HG02885 (cell line): ENCODE results near the gene TRIM29.
"Not testable (repeated sequence)": the region's sequence is repeated elsewhere in the genome, so short reads cannot be mapped to it uniquely, and the experiment has no call there.

Experiments used
- ATAC-seq: cut with Tn5 transposase; IDR thresholded peaks from one replicate; pipeline ENCODE4 v1.9.1; 2021; ENCODE audit warnings: mild to moderate bottlenecking; ENCODE audit not compliant: unreplicated experiment, poor library complexity

TRIM29 gene

DNA sequence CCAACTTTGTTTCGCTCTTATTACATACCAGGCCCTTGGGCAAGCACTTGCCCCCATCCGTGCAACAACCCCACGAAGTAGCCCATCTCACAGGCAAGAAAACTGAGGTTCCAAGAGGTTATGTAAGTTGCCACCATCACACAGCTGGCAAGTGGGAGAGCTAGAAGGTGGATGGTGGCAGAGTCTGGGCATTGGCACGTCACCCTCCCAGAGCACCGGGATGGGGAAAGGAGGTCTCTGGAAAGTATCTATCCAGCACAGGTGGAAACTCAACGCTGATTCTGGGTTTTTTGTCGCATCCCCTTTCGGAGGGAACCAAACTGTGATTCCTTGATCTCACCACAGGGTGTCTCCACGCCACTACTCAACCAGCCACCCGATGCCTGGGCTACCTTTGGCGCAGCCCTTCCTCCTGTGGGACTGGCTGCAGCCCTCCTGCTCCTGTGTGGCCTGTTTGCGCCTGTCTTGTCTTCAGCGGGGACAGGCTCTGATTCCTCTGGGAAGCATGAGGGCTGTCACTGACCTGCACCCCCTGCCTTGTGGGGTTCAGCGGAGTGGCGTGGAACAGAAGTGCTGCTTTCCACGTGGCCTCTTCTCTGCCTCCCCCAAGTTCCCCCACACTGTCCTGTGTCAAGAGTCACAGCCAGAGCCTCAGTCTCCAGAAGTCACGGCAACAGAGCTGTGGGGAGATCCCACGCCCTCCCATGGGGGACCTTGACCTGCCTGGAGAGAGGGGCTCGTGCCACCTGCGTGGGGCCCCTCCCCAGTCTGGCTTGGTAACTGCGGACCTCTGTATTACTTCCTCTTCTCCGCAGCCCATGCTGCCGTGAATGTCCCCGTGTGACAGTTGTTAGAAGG is 34.4 kb upstream of the TRIM29 start:
- no peak for ATAC-seq

- no peak for ATAC-seq
Measured at GRCh38 chr11:120170741-120171261, 32.9 kb upstream of the TRIM29 start.

DNA sequence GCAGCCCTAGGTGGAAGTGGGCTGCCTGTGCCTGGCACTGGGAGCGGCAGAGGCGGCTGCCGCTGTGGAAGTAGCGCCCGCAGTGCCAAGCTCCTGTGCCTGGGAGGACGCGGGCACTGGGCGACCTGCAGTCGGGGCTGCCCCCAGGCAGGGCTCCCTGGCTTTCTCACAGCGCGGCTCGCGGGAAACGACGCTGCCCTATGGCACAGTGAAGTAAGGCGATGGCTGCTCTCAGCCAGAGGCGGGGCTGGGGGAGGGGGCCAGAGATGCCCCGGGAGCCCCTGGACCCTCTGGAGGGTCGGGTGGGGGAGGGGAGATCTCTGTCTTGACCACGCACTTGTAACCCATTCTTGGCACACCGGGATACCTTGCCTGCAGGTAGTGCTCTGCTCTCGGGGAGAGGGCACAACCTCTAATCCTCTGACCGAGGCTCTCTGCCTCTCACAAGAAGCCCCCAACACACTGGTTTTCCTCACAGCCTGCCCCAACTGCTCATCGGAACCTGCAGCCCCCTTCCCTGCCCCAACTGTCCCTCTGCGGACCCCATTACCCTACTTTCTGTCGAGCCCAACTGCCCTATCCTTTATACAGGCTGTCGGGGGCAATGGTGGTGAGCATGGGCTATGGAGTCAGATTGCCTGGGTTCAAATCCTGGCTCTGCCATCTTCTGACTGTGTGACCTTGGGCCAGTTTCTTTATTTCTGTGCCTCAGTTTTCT is 32.2 kb upstream of the TRIM29 start:
- no peak for ATAC-seq

- ATAC-seq, result no peak
Measured at GRCh38 chr11:120168960-120169681, 31.2 kb upstream of the TRIM29 start.

GRCh38 chr11:120168108-120168959 is 30.4 kb upstream of the TRIM29 start:
- no peak for ATAC-seq

- ATAC-seq, result no peak
Measured at GRCh38 chr11:120167659-120168058, 29.7 kb upstream of the TRIM29 start.

GRCh38 chr11:120160436-120160835 is 22.5 kb upstream of the TRIM29 start:
- ATAC-seq, result no peak

- no peak for ATAC-seq
Measured at GRCh38 chr11:120153221-120153620, 15.3 kb upstream of the TRIM29 start.

DNA sequence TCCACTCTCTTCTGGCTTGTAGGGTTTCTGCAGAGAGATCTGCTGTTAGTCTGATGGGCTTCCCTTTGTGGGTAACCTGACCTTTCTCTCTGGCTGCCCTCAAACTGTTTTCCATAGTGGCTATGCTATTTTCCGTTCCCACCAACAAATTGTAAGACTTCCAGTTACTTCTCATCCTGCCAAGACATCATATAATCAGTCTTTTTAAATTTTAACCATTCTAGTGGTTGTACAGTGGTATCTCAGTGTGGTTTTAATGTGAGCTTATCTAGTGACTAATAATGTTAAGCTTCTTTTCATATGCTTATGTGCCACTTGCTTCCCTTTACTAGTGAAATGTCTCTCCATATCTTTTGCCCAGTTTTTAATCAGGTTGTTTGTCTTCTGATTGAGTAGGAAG is 13.6 kb upstream of the TRIM29 start:
- ATAC-seq, result no peak

DNA sequence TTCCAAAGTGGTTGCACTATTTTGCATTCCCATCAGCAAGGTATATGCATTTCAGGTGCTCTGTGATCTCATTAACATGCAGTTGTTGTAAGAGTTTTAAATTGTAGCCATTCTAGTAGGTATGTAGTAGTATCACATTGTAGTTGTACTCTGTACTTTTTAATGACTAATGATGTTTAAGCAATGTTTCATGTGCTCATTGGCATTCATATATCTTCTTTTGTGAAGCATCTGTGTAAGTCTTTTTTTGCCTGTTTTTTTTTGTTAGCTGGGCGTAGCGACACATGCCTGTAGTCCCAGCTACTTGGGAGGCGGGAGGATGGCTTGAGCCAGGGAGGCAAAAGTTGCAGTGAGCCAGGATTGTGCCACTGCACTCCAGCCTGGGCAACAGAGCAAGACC is 11.3 kb upstream of the TRIM29 start:
- no peak for ATAC-seq

GRCh38 chr11:120147950-120148270 is 10.0 kb upstream of the TRIM29 start:
- no peak for ATAC-seq

DNA sequence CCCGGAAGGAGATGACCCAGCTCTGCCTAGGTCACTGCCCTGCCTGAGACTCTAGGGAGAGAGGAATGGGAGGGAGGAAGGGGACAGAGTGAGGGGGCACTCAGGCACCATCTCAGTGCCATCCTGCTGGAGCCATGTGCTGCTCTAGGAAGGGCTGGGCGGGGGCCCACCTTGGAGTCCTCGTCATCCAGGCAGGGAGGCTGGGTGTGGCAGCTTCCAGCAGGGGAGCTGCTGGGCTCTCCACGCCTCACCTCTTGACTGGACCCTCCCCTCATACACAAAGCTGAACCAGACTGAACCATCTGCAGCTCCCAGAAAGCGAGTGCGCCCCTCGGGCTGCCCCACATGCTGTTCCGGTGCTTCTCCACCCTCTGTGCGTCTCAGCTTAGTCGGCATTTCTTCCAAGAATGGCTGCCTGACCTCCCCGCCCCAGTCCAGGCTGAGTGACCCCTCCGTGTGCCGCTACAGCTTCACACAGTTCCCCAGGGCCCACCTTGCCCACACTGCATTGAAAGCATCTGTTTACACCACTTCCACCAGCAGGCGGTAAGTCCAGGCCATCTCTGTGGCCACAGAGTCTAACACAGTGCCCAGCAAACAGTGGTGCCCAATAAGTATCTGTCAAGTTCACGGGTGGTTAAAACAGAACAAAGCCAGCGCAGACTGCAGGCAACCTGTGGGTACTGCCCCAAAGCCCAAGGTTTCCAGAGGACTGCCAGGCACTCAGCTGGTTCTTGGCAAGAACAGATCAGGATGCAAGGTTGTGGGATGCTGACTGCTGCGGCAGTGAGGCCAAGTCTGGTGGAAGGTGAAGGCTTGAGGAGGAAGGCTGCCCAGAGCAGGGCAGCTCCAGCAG is 9.4 kb upstream of the TRIM29 start:
- ATAC-seq, result no peak

GRCh38 chr11:120146413-120147093 is 8.6 kb upstream of the TRIM29 start:
- no peak for ATAC-seq

GRCh38 chr11:120144501-120144900 is 6.6 kb upstream of the TRIM29 start:
- no peak for ATAC-seq

DNA sequence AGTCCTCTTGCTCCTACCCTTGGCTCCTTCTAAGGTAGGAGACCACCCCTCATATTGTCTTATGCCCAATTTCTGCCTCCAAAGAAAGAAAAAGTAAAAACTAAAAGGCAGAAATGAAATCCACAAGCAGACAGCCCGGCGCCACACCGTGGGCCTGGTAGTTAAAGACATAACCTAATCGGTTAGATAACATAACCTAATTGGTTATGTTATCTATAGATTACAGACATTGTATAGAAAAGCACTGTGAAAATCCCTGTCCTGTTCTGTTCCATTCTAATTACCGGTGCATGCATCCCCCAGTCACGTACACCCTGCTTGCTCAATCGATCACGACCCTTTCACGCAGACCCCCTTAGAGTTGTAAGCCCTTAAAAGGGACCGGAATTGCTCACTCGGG is 5.6 kb upstream of the TRIM29 start:
- ATAC-seq, result not testable (repeated sequence)

GRCh38 chr11:120142441-120143100 is 4.7 kb upstream of the TRIM29 start:
- no peak for ATAC-seq

DNA sequence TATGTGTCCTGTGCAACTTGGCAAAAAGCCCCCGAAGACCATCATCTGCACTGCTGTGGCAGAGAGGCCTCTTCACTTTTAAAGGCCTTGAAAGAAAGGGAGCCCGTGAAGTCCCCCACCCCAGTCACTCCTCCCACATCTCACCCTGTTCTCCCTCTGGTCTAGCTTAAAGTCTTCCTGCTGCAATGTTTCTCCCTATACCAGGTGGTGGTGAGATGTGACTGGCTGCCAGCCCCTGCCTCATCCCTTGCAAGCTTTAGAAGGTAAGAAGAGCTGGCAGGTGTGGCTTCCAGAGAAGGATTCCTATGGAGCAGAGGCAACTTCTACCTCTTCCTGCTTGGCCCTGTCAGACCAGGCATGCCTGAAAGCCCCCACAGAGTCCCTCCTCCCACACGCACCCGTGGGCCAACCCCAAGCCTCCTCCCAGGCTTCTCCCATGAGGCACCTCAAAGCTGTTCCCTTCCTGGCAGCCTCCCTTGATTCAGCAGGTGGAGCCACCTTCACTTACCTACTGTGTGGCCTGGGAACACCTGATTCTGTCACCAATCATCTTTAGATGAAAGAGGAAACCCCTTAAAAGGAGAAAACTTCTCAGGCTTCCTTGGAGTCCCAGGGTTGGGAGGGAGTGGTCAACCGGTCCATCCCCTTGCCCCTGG is 4.0 kb upstream of the TRIM29 start:
- ATAC-seq, result no peak
